Activated CD4-positive, alpha-beta T cell treated with anti-CD3 and anti-CD28 coated beads for 1 hour (primary cell): ENCODE data around the gene GALNT5.
"Not testable (repeated sequence)": the region's sequence is repeated elsewhere in the genome, so short reads cannot be mapped to it uniquely, and the experiment has no call there.

Experiments used
- DNase-seq: peaks from one replicate; pipeline ENCODE4 v3.0.0-alpha.2; 2020

The GALNT5 gene

GRCh38 chr2:157252529-157252928, 5.0 kb upstream of the GALNT5 start:
- DNase-seq, result no peak

- DNase-seq, result no peak
These were observed 3.5 kb upstream of the GALNT5 start for GRCh38 chr2:157254041-157254440.

GRCh38 chr2:157255746-157256145, 1.8 kb upstream of the GALNT5 start:
- DNase-seq, result no peak

GRCh38 chr2:157256626-157257025, 879 bp upstream of the GALNT5 start:
- no peak for DNase-seq

GRCh38 chr2:157258520-157259326, 1.2 kb downstream of the GALNT5 start:
- DNase-seq, result no peak

- DNase-seq, result no peak
These were observed 1.9 kb downstream of the GALNT5 start for GRCh38 chr2:157259386-157259785.

- no peak for DNase-seq
These were observed 2.5 kb downstream of the GALNT5 start for GRCh38 chr2:157259960-157260359.

- DNase-seq, result no peak
These were observed 3.2 kb downstream of the GALNT5 start for GRCh38 chr2:157260533-157261198.

GRCh38 chr2:157261199-157261782, 3.8 kb downstream of the GALNT5 start:
- no peak for DNase-seq

GRCh38 chr2:157262248-157262647, 4.7 kb downstream of the GALNT5 start:
- DNase-seq, result no peak

GRCh38 chr2:157264099-157264498, 6.6 kb downstream of the GALNT5 start:
- DNase-seq, result no peak

GRCh38 chr2:157265825-157266224, 8.3 kb downstream of the GALNT5 start:
- no peak for DNase-seq

GRCh38 chr2:157267476-157267875, 10.0 kb downstream of the GALNT5 start:
- DNase-seq, result no peak

GRCh38 chr2:157269060-157269459, 11.6 kb downstream of the GALNT5 start:
- DNase-seq, result no peak

- no peak for DNase-seq
These were observed 12.4 kb downstream of the GALNT5 start for GRCh38 chr2:157269922-157270321.

- DNase-seq, result no peak
These were observed 14.2 kb downstream of the GALNT5 start for GRCh38 chr2:157271590-157272203.

GRCh38 chr2:157279311-157279710, 21.8 kb downstream of the GALNT5 start:
- DNase-seq, result not testable (repeated sequence)

- no peak for DNase-seq
These were observed 23.8 kb downstream of the GALNT5 start for GRCh38 chr2:157281316-157281715.

- no peak for DNase-seq
These were observed 26.0 kb downstream of the GALNT5 start for GRCh38 chr2:157283468-157283867.

GRCh38 chr2:157287160-157287559, 29.7 kb downstream of the GALNT5 start:
- no peak for DNase-seq

- DNase-seq, result no peak
These were observed 33.0 kb downstream of the GALNT5 start for GRCh38 chr2:157290525-157290924.

GRCh38 chr2:157291018-157291417, 33.5 kb downstream of the GALNT5 start:
- DNase-seq, result no peak

- no peak for DNase-seq
These were observed 35.3 kb downstream of the GALNT5 start for GRCh38 chr2:157292853-157293252.

- DNase-seq, result no peak
These were observed 39.0 kb downstream of the GALNT5 start for GRCh38 chr2:157296490-157296889.
